Calu3 (cell line): ENCODE results near the gene SERINC4. TPM values are rescaled to one million over a fixed set of nuclear protein-coding genes. Genes with fewer than 3 reads are reported as not detected.
A peak's percentile ranks its signal among the peaks of the same experiment; 100 is the strongest.

Source experiments
- BruUV-seq: library from RNA; stranded (reverse); fragments of 400-500 nt; replicated peaks from 2 replicates; lab custom pipeline; 2021; lab: Mats Ljungman, UMichigan
- CTCF ChIA-PET: fragments of 300-600 bp; sonication (Branson Sonifier 250); formaldehyde crosslinking; loops from one replicate; lab custom pipeline; 2022; ENCODE audit warnings: antibody characterized with exemption; lab: Charles Lee
- DNase-seq: peaks from one replicate; pipeline ENCODE4 v3.0.0; 2022
- H3K27ac Mint-ChIP-seq: one replicate; pipeline ENCODE4 v1.8.0; 2022; ENCODE audit warnings: mixed read lengths; ENCODE audit not compliant: unreplicated experiment
- H3K27me3 Mint-ChIP-seq: one replicate; pipeline ENCODE4 v1.8.0; 2022; ENCODE audit warnings: mixed read lengths; ENCODE audit not compliant: unreplicated experiment
- H3K36me3 Mint-ChIP-seq: one replicate; pipeline ENCODE4 v1.8.0; 2022; ENCODE audit warnings: mild to moderate bottlenecking, moderate library complexity, mixed read lengths; ENCODE audit not compliant: insufficient read depth, unreplicated experiment
- H3K4me1 Mint-ChIP-seq: one replicate; pipeline ENCODE4 v1.8.0; 2022; ENCODE audit warnings: mild to moderate bottlenecking, low read depth, mixed read lengths; ENCODE audit not compliant: unreplicated experiment
- H3K4me3 Mint-ChIP-seq: one replicate; pipeline ENCODE4 v1.8.0; 2022; ENCODE audit warnings: mild to moderate bottlenecking, low read depth, moderate library complexity, mixed read lengths; ENCODE audit not compliant: unreplicated experiment
- H3K9me3 Mint-ChIP-seq: one replicate; pipeline ENCODE4 v1.8.0; 2022; ENCODE audit warnings: low read depth, mixed read lengths; ENCODE audit not compliant: unreplicated experiment
- CTCF ChIP-seq: fragments of 200-600 bp; IDR thresholded peaks from one replicate; pipeline ENCODE4 v1.8.0; 2022; ENCODE audit warnings: antibody characterized with exemption; ENCODE audit not compliant: unreplicated experiment
- intact Hi-C: fragments of 100-400 bp; cut with micrococcal nuclease; formaldehyde crosslinking; loops from one replicate; pipeline ENCODE4 v1.10.0; 2022; ENCODE audit not compliant: unreplicated experiment
- total RNA-seq: library from RNA; stranded (reverse); gene quantifications from 2 replicates; pipeline ENCODE4 v1.2.3, GENCODE V29; 2022

SERINC4 gene
- total RNA-seq, 1 experiment from 2014 or later: 0.33 TPM

DNA sequence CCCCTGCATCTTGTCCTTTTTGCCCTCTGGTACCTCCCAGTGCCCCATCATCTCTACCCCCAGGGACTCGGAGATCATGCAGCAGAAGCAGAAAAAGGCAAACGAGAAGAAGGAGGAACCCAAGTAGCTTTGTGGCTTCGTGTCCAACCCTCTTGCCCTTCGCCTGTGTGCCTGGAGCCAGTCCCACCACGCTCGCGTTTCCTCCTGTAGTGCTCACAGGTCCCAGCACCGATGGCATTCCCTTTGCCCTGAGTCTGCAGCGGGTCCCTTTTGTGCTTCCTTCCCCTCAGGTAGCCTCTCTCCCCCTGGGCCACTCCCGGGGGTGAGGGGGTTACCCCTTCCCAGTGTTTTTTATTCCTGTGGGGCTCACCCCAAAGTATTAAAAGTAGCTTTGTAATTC lies 6.4 kb downstream of the SERINC4 start:
- Mint-ChIP-seq H3K27ac (peak overlapping the region; percentile 91), H3K4me1 (peaks cover 35% of the 10 kb centered on the region), H3K9me3 (no peaks in the 10 kb centered on the region), H3K27me3 (no peaks in the 10 kb centered on the region), H3K4me3 (peak overlapping the region; percentile 86), H3K36me3 (peaks cover 40% of the 10 kb centered on the region)
- no TSS peak for BruUV-seq
- TF ChIP-seq CTCF: no peak
- CTCF ChIA-PET: no interaction called here
- no peak for DNase-seq
- intact Hi-C loops: no loop called here

DNA sequence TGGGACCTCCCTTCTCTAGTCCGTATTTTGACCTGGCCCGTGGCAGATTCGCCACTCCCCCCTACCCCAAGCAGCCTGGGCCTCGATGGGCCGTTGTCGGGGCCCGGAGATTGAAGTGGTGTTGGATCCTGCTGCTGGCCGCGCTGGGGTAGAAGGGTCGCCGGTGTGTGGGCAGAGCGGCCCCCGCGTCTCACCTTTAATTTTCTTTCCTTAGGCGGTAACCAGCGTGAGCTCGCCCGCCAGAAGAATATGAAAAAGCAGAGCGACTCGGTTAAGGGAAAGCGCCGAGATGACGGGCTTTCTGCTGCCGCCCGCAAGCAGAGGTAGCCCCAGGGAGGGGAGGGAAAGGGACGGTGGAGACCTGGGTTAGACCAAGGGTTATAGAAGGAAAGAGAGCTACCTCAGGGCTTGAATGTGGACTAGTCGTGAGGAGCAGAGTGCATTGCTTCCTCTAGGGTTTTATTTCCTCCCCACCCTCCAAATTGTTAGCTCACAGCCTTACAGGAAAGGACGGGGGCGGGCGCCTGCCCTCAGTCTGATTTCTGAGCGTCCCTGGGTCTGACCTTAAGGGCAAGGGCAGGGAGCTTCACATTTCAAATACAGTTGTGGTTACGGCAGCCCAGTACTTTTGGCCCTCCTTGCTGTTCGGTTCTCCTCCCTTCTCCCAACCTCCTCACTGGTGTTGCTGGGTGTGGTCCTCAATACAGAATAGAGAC lies 7.1 kb downstream of the SERINC4 start:
- intact Hi-C loops: no loop called here
- Mint-ChIP-seq H3K4me1 (peaks cover 28% of the 10 kb centered on the region), H3K27me3 (no peaks in the 10 kb centered on the region), H3K27ac (peak overlapping the region; percentile 91), H3K9me3 (no peaks in the 10 kb centered on the region), H3K4me3 (peak overlapping the region; percentile 86), H3K36me3 (peaks cover 40% of the 10 kb centered on the region)
- DNase-seq: no peak
- BruUV-seq: no TSS peak
- CTCF ChIA-PET: no interaction called here
- no peak for TF ChIP-seq CTCF

GRCh38 chr15:43791993-43792760 lies 7.8 kb downstream of the SERINC4 start, which contains the start of gene SERF2:
Gene SERF2 (plus strand): TSS chr15:43792320. CDS start chr15:43792377, 57 bp downstream.
- H3K27me3 Mint-ChIP-seq: no peaks in the 10 kb centered on the region
- DNase-seq: peak; percentile 97
- peaks cover 25% of the 10 kb centered on the region for H3K4me1 Mint-ChIP-seq
- TSS peak; percentile 61 for BruUV-seq
- no peaks in the 10 kb centered on the region for H3K9me3 Mint-ChIP-seq
- peak within 1 kb of the TSS; percentile 91 for H3K27ac Mint-ChIP-seq
- peaks cover 40% of the 10 kb centered on the region for H3K36me3 Mint-ChIP-seq
- intact Hi-C loops: no loop called here
- no peak for TF ChIP-seq CTCF
- CTCF ChIA-PET: interaction anchor here (0.6 kb wide), 1 partner anchor 121 kb away, joined by 5 read pairs; no protein-coding TSS in a partner anchor
- peak within 1 kb of the TSS; percentile 86 for H3K4me3 Mint-ChIP-seq

- H3K9me3 Mint-ChIP-seq: no peaks in the 10 kb centered on the region
- TF ChIP-seq CTCF: no peak
- CTCF ChIA-PET: interaction anchor here (0.6 to 0.7 kb wide), 2 partner anchors 20 to 399 kb away, joined by 5 to 7 read pairs; no protein-coding TSS in a partner anchor
- DNase-seq: no peak
- peaks cover 28% of the 10 kb centered on the region for H3K36me3 Mint-ChIP-seq
- no peak overlapping the region for H3K27ac Mint-ChIP-seq
- BruUV-seq: no TSS peak
- intact Hi-C loops: no loop called here
- no peak overlapping the region for H3K4me3 Mint-ChIP-seq
- H3K27me3 Mint-ChIP-seq: no peaks in the 10 kb centered on the region
- H3K4me1 Mint-ChIP-seq: peaks cover 12% of the 10 kb centered on the region
Observed at GRCh38 chr15:43789409-43789808, 10.6 kb downstream of the SERINC4 start.
